Stimulated activated effector memory CD8-positive, alpha-beta T cell treated with anti-CD3 and anti-CD28 coated beads, Interleukin-12 subunit alpha, Interleukin-12 subunit beta, amount 100 ng/mL, for 72 hours (primary cell): ENCODE data around the gene SARDH.

Experiments
- ATAC-seq: fragments of 150-1000 bp; cut with Tn5 transposase; 2 replicates; pipeline ENCODE4 v1.10.0; 2021
- DNase-seq, 2 donors: peaks; one replicate each; pipeline ENCODE4 v3.0.0; 2021 to 2022; ENCODE audit warnings: low spot score in 2 of 2
- H3K27ac Mint-ChIP-seq: one replicate; pipeline ENCODE4 v1.8.0; 2022; ENCODE audit warnings: mild to moderate bottlenecking, mixed read lengths
- H3K36me3 Mint-ChIP-seq: one replicate; pipeline ENCODE4 v1.8.0; 2022; ENCODE audit warnings: mild to moderate bottlenecking, mixed read lengths
- H3K4me1 Mint-ChIP-seq: one replicate; pipeline ENCODE4 v1.8.0; 2022; ENCODE audit warnings: mixed read lengths
- H3K4me3 Mint-ChIP-seq: one replicate; pipeline ENCODE4 v1.8.0; 2022; ENCODE audit warnings: mild to moderate bottlenecking, mixed read lengths
- H3K9me3 Mint-ChIP-seq: one replicate; pipeline ENCODE4 v1.8.0; 2022; ENCODE audit warnings: mixed read lengths

SARDH gene

DNA sequence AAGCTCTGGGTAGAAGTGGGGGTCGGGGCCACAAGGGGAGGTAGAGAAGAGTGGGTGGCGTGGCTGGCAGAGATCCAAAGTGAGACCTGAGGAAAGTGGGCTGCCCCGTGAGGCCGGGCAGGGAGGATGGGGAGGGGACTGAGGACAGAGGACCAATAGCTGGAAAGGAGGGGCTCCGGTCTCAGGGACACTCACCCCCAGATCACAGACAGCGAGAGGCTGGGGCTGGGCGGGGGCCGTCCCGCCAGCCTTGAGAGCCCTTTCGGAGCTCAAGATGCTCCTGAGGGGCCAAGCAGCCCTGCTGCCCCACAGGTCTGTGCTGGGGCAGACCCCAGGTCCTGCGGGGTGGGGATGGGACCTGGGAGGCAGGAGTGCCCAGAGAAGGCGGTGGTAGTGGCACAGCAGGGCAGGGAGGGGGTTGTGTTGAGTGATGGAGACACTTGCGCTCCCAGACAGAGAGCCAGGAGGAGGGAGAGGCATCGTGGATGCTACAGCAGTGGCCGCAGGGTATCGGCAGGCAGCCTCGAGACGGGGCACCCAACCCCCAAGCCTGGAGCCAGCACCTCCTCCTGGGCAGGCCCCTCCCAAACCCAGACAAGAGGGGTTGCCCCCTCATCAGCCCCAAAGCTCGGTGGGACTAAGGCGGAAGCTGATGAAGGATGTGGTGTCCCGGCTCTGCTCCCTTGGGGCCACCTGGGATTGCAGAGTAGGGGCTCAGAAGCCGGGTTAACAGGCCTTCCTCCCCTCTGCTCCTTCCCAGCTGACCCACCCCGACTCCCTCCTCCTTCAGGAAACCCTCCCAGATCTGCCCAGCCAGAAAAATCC lies 3.4 kb downstream of the SARDH start:
- ATAC-seq, result no peak
- Mint-ChIP-seq H3K9me3 (no peaks in the 10 kb centered on the region), H3K27ac (no peak overlapping the region), H3K4me3 (no peak overlapping the region), H3K36me3 (no peaks in the 10 kb centered on the region), H3K4me1 (peaks cover 13% of the 10 kb centered on the region)
- no peak for DNase-seq

DNA sequence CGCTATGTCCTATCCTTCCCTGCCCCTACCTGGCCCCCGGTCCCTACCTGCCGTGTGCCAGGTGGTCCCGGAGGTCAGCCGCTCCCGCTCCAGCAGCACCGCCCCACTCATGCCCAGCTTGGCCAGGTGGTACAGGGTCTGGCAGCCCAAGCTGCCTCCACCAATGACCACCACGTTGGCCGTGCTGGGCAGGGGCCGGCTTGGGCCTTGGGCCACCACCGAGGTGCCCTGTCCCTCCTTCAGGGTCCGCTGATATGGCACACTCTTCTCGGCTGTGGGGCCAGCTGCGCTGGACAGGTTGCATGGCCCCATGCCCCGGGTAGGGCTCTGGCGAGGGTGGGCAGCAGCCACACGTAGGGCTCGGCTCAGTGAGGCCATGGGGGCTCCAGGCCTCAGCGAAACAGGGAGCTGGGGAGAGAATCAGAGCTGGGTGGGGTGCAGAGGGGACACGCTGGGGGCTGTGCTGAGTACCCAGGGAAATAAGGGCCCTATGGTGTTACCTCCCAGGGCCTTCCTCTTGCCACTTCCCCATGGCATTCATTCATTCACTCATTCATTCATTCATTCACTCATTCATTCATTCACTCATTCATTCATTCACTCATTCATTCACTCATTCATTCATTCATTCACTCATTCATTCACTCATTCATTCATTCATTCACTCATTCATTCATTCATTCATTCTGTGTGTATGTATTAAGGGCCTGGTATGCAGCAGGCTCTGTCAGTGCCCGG lies 4.2 kb downstream of the SARDH start:
- no peak for DNase-seq
- Mint-ChIP-seq H3K36me3 (no peaks in the 10 kb centered on the region), H3K9me3 (no peaks in the 10 kb centered on the region), H3K4me1 (peaks cover 12% of the 10 kb centered on the region), H3K27ac (no peak overlapping the region), H3K4me3 (no peak overlapping the region)
- no peak for ATAC-seq

DNA sequence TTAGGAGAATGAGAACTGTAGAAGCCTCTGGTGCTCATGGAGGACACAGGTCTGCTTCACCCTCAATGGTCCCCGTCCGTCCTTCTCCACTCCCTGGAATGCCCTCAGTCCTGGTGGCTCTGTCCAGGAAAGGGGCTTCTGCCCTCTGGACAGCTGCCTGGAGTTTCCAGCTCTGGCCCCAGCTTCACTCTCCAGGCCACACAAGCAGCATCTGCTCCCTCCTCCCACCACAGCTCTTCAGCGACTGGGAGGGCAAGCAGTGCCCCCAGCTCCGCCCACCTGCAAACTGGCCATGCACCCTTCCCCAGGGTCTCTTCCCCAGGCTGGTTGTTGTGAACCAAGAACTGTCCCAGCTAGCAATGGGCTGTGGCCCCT lies 4.7 kb downstream of the SARDH start:
- DNase-seq (no peak), ATAC-seq (no peak)
- no peak overlapping the region for H3K27ac Mint-ChIP-seq
- no peaks in the 10 kb centered on the region for H3K9me3 Mint-ChIP-seq
- H3K4me3 Mint-ChIP-seq, result no peak overlapping the region
- H3K4me1 Mint-ChIP-seq, result peaks cover 7% of the 10 kb centered on the region
- H3K36me3 Mint-ChIP-seq, result no peaks in the 10 kb centered on the region

DNA sequence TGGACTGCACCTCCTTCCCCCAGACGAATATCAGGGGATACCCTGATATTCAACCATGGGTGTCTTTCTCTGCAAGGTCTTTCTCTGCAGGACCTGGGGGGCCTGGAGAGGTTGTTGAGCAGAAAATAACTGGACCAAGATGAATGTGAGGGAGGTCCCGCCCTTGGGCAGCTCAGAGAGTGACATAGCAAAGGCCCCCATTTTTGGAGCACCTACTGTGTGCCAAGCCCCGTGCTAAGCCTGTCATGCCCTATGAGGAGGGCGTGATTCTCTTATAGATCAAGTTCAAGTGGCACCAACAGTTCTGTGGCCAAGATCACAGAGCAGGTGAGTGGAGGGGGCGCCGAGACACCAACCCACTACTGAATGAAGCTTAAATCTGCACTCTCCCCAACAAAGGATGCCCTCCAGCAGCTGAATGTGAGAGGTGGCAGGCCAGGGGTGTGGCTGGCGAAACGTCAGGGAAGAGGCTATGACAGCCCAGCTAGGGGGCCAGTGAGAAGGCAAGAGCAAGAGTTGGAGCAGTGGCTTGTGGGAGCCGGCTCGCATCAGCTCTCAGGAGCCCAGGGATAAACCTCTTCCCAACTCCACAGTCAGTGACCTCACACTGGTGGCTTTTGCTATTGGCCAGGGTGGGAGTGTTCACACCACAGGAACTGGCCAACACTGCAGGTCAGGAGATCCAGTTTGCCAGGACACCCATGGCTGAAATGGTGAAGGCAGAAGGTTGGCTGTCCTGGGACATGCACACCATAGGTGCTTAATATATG lies 5.3 kb downstream of the SARDH start:
- ATAC-seq (no peak), DNase-seq (no peak)
- Mint-ChIP-seq H3K9me3 (no peaks in the 10 kb centered on the region), H3K36me3 (no peaks in the 10 kb centered on the region), H3K4me1 (peaks cover 2% of the 10 kb centered on the region), H3K27ac (peak overlapping the region; percentile 45), H3K4me3 (no peak overlapping the region)

DNA sequence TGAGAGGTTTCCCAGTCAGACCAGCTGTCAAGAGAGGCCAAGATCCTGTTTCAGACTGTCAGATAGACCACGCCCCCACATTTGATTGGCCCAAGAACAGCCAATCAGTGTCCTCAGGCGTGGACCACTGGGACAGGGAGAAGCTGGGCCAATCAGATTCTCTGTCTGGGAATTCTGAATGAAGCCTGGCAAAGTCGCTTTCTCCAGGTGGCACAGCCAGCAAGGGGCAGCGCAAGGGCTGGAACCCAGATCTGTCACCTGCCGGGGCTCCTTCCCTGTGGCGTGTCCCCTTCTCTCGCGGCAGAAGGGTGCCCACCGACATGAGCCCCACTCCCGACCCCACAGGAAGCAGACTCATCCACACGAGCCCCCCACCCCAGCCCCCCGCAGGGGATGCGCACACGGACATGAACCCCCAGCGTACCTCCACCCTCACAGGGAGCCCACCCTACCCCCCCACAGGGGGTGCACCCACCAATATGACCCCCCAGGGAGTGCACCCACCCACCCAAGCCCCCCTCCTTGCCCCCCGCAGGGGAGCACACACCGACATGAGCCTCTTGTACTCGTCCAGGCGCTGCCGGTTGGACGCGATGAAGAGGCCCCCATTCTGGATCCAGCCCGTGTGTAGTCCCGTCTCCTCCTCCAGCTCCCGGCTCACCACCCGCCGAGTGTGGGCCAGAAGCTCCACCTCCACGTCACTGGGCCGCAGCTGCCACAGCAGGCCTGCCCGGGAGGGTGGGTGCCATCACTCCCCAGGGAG lies 6.1 kb downstream of the SARDH start:
- Mint-ChIP-seq H3K9me3 (no peaks in the 10 kb centered on the region), H3K4me1 (peaks cover under 1% of the 10 kb centered on the region), H3K36me3 (no peaks in the 10 kb centered on the region), H3K27ac (no peak overlapping the region), H3K4me3 (no peak overlapping the region)
- ATAC-seq (no peak), DNase-seq (no peak)

DNA sequence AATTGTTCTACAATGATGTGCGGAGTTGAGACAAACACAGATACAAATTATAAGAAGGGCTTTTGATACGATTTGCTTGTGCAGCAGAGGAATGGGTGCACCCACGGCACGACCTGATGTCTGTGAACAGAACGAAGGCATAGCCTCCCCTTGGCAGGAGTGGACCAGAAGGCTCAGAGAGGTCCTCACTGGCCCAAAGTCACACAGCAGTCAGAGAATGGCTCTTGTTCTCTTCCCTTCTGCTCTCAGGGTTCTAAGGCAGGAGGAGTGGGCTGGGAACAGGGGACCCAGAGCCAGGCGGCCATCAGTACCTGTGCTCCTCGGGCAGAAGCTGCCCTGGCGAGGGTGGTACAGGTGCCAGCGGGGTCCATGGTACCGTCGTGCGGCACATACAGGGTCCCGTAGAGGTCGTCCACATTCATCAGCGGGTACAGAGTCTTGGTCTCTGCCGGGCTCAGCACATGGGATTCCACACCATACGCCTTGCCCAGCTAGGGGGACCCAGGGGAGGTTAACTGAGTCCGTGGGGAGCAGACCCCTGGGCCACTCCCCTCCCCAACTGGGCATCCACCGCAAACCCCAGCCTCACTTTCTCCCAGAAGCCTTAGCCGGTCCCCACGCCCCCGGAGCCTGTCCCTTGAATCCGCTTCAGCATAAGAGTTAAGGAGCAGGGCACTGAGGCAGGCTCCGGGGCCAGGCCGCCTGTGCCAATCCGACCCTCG lies 7.0 kb downstream of the SARDH start:
- Mint-ChIP-seq H3K9me3 (no peaks in the 10 kb centered on the region), H3K4me3 (no peak overlapping the region), H3K27ac (no peak overlapping the region), H3K36me3 (no peaks in the 10 kb centered on the region), H3K4me1 (peaks cover 8% of the 10 kb centered on the region)
- DNase-seq (no peak), ATAC-seq (no peak)

DNA sequence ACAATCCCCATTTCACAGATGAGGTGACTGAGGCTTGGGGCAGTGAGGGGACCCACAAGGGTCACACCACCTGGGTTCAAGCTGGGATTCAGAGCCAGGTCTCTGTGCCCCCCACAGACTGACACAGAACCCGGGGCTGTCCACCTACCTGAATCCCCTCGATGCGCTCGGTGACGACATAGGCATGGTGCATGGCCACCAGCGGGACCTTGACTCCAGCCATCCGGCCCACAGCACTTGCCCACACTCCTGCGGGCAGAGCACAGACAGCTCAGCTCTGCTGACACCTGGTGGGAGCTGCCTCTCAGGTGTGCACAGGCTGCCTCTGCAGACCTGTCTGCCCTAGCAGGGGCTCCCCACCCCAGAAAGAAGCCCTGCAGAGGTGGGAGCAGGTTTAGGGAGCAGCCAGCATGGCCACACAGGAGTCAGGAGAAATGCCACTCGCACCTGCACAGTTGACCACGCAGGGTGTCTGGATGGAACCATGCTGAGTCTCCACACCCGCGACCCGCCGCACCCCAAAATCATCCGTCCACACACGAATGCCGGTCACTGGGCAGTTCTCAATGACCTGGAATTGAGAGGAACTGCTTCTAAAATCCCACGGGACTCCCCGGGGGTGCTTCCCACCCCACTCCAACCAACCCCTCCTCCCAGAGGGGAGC lies 8.4 kb downstream of the SARDH start:
- peaks cover 8% of the 10 kb centered on the region for H3K4me1 Mint-ChIP-seq
- H3K4me3 Mint-ChIP-seq, result no peak overlapping the region
- ATAC-seq (no peak), DNase-seq (no peak)
- no peaks in the 10 kb centered on the region for H3K36me3 Mint-ChIP-seq
- H3K27ac Mint-ChIP-seq, result no peak overlapping the region
- H3K9me3 Mint-ChIP-seq, result no peaks in the 10 kb centered on the region

DNA sequence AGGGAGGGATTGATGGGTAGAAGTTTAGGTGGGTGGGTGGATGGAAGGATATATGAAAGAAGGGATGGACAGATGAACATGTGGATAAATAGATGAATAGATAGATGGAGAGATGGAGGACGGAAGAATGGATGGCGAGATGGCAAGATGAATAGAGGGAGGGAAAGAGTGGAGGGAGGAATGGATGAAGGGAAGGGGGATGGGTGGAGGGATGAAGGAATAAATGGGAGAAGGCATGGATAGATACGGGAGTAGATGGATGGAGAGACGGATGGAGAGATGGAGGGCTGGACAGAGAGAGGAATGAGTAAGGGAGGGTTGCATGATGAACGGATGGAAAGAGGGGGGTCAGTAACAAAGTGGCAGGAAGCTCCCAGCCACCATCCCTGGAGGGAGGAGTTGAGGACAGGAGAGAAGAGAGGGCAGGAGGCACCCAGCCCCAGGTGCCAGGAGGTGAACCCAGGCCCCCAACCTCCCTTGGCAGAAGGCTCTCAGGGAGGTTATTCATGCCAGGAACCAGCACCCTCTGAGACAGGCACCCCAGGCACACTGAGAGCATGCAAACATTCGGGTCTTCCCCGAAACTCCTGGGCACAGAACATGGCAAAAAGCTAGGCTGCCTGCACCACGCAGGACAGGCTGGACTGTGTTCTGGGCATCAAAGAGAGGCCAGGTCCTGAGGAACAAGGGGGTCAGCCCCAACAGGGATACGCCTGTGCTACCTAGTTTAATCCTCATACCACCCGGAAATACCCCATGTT lies 9.1 kb downstream of the SARDH start:
- Mint-ChIP-seq H3K9me3 (no peaks in the 10 kb centered on the region), H3K27ac (no peak overlapping the region), H3K4me3 (no peak overlapping the region), H3K4me1 (peaks cover 8% of the 10 kb centered on the region), H3K36me3 (no peaks in the 10 kb centered on the region)
- DNase-seq (no peak), ATAC-seq (no peak)

DNA sequence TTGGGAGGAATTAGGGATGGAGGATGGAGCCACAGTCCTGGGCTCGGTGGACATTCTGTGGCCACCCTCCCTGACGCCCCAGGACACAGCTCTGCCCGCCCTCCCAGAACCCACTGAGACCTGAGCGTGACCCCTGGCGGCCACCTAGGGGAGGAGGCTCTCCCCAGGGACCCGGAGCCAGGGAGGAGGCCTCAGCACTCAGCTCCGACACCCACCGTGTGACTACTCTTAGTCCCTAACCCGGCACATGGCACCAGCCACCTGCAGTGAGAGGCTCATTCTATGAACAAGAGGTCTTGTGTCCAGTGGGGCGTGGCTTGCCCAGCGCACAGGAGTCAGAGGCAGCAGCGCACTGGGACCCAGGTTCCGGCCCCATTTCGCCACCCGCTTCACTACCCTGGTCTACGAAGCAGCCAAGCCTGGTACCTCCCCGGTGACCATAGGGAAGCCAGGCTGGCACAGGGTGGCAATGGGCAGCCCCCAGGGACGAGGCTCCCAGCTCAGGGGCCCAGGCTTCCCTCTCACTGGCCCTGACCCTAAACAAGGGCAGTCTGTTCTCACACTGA lies 10.2 kb downstream of the SARDH start:
- H3K4me3 Mint-ChIP-seq, result no peak overlapping the region
- H3K27ac Mint-ChIP-seq, result no peak overlapping the region
- DNase-seq (no peak), ATAC-seq (no peak)
- H3K9me3 Mint-ChIP-seq, result no peaks in the 10 kb centered on the region
- H3K4me1 Mint-ChIP-seq, result peaks cover 8% of the 10 kb centered on the region
- no peaks in the 10 kb centered on the region for H3K36me3 Mint-ChIP-seq

DNA sequence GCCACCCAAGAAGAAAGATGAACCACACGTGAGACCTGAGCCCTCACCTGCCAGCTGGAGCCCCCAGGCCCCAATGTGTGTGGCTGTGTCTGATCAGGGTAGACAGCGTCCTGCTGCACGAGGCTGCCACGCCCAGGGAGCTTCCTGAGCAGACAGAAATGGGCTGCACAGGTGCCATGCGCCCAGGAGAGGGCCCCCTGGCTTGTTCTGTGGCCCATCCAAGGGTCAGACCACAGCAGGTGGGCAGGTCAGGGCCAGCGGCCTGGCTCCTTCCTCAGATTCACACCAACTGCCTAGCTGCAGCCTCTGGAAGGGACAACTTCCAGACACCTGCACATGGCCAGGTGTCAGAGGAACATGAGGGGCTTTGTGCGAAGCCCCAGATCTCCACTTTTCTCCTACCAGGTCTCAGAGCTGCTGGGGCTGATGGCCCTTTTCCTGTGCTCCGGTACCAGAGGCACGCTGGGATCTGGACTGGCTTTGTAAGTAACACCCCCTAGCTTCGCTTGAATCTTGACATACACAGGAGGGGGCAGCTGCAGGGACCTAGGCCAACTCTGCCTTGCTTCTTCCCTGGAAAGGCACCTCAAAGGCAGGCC lies 10.8 kb downstream of the SARDH start:
- Mint-ChIP-seq H3K36me3 (no peaks in the 10 kb centered on the region), H3K4me1 (peaks cover 8% of the 10 kb centered on the region), H3K27ac (no peak overlapping the region), H3K4me3 (no peak overlapping the region), H3K9me3 (no peaks in the 10 kb centered on the region)
- ATAC-seq, result peak; percentile 24
- DNase-seq, result no peak

DNA sequence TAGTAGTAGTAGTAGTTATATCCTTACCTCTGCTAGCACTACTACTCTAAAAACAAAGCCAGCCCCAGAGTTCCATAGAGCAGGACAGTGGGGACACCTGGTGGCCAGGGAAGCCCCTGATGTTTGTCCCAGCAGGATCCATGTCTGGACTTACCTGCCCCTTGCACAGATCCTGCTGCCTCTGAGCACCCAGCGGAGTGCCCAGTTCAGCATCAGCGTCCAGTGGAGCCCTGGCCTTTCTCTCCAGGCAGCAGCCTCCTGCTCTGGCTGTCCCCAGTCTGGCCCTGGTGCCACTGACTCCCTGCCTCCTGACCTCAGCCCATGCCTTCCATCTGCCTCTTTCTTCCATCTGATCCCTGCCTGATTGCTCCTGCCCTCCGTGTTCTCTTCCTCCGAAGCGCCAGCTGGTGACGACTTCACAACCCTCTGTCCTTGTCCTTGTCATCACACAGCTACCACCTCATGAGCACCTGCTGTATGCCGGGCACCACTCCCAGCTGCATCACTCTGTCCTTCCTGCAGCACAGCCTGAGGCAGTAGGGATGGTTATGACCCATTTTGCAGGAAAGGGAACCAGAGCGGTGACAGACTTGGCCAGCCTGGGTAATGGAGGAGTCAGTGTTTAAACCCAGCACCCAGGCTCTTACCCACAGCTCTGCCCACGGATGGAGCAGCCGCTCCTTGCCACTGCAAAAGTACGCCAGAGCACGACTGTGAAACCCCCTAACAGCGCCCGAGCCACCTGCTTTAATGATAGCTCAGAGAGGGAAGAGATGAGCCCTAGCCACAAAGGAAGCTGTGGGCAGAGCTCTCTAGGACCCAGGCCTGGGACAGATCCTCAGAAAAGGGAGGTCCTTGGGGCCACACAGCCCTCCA lies 11.5 kb downstream of the SARDH start:
- peaks cover 8% of the 10 kb centered on the region for H3K4me1 Mint-ChIP-seq
- DNase-seq (no peak), ATAC-seq (peak; percentile 62)
- H3K4me3 Mint-ChIP-seq, result no peak overlapping the region
- no peak overlapping the region for H3K27ac Mint-ChIP-seq
- H3K9me3 Mint-ChIP-seq, result no peaks in the 10 kb centered on the region
- no peaks in the 10 kb centered on the region for H3K36me3 Mint-ChIP-seq

DNA sequence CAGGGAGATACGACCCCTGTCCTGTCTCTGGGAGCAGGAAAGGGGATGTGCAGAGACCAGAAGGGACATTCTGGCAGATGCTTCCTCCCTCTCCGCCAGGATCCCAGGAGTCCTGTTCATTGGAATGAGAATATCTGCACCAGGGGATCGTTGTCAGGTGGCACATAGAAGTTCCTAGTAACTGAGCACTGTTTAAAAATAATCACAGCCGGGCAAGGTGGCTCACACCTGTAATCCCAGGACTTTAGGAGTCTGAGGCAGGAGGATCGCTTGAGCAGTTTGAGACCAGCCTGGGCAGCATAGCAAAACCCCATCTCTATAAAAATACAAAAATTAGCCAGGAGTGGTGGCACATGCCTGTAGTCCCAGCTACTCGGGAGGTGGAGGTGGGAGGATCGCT lies 12.3 kb downstream of the SARDH start:
- peaks cover 8% of the 10 kb centered on the region for H3K4me1 Mint-ChIP-seq
- H3K27ac Mint-ChIP-seq, result no peak overlapping the region
- no peak for DNase-seq
- no peak overlapping the region for H3K4me3 Mint-ChIP-seq
- H3K9me3 Mint-ChIP-seq, result no peaks in the 10 kb centered on the region
- H3K36me3 Mint-ChIP-seq, result no peaks in the 10 kb centered on the region
- ATAC-seq, result no peak
